ENCODE data around the gene HSPB9. TPM values are rescaled to one million over a fixed set of nuclear protein-coding genes. Genes with fewer than 3 reads are reported as not detected.

The HSPB9 gene
- total and polyA plus RNA-seq, 7 experiments from 2014 or later, result 0.10 to 0.16 (median 0.12) TPM; not detected in 4

DNA sequence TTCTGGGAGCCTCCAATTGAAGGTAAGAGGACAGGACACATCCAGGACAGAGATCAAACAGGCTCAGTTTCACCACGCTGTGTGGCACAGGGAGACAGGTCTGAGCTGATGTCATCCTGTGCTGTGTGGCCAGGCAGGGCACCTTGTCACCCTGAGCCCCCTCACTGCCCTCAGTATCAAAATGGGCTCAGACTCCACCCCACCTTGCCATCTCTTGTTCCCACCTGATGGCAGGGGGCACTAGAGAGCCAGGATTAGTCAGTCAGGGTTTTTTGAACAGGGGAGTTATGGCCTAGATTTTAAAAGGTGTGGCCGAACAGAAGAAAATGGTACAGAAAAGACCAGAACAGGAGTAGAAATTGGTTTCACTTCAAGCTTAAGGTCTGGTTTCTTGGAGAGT, 4.1 kb upstream of the HSPB9 start:
- peak overlapping the region in 8 of 10 donors; percentile 22 to 89 (median 39) for H3K4me3 Mint-ChIP-seq
- H3K36me3 ChIP-seq (ENCODE audit: control insufficient read depth in 2 of 3, insufficient read depth in 3 of 3, low read length in 3 of 3), result peaks cover 0 to 42% (median 5%) of the 10 kb centered on the region in 3 experiments
- H3K27me3 ChIP-seq (ENCODE audit: control insufficient read depth in 2 of 2, insufficient read depth in 2 of 2, low read length in 2 of 2), result no peaks in the 10 kb centered on the region
- H3K36me3 Mint-ChIP-seq, result peaks cover 4 to 12% (median 5%) of the 10 kb centered on the region in 5 donors
- intact Hi-C loops (cut with micrococcal nuclease), result loop anchor here (1.0 to 5.0 kb wide), 3 partner anchors 63 to 409 kb away; partner anchors contain the start of gene KCNH4 (in 2 of the 2)
- H3K27ac ChIP-seq (ENCODE audit: low read depth, low read length), result no peak overlapping the region
- H3K4me1 Mint-ChIP-seq, result peaks cover 10 to 35% (median 28%) of the 10 kb centered on the region in 7 donors
- CTCF ChIA-PET, result interaction anchor here (0.6 to 2.5 kb wide), 8 partner anchors 50 to 865 kb away, joined by 3 to 21 read pairs (median 6); partner anchors contain the start of genes KCNH4 and NKIRAS2
- H3K9me3 ChIP-seq (ENCODE audit: control insufficient read depth in 2 of 3, low read length in 3 of 3), result no peaks in the 10 kb centered on the region
- H3K9me3 Mint-ChIP-seq, result no peaks in the 10 kb centered on the region
- POLR2A ChIA-PET, result interaction anchor here (0.6 to 1.6 kb wide), 2 partner anchors 55 to 101 kb away, joined by 4 to 5 read pairs; partner anchors contain the start of gene DNAJC7
- no peak overlapping the region for H3K4me3 ChIP-seq (ENCODE audit: low read length)
- peaks cover 4 to 15% of the 10 kb centered on the region in 2 donors for H3K4me1 ChIP-seq (ENCODE audit: control insufficient read depth in 2 of 2, insufficient read depth in 2 of 2, low read length in 2 of 2)
- peak overlapping the region in 3 of 9 donors; percentile 16 to 84 (median 34) for H3K27ac Mint-ChIP-seq
- ATAC-seq (no peak), DNase-seq (peak in 6 of 9 donors; percentile 30 to 44 (median 40))
- no peaks in the 10 kb centered on the region for H3K27me3 Mint-ChIP-seq

DNA sequence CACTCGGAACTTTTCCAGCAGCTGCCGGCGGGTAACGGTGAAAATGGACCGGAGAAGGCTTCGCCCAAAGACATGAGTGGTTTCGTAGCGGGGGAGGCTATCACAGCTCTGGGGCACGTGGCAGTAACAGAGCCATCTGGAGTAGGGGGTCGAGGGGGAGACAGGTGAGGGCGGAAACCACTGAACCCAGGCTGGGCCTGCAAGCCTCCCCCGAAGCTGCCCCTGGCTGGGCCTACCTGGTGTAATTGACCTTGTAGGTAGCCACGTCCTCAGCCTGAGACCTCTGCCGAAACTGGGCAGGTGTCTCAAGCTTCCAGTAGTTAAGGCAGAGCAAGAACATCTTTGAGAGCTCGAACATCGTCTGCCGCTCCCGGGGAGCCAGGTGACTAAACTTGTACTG, 3.3 kb upstream of the HSPB9 start:
- POLR2A ChIA-PET, result interaction anchor here (0.5 to 2.4 kb wide), 7 partner anchors 10 to 802 kb away, joined by 3 to 7 read pairs (median 5); partner anchors contain the start of gene DNAJC7
- H3K27ac Mint-ChIP-seq, result peak overlapping the region in 1 of 9 donors; percentile 23
- H3K4me3 Mint-ChIP-seq, result peak overlapping the region in 3 of 10 donors; percentile 13 to 72 (median 71)

DNA sequence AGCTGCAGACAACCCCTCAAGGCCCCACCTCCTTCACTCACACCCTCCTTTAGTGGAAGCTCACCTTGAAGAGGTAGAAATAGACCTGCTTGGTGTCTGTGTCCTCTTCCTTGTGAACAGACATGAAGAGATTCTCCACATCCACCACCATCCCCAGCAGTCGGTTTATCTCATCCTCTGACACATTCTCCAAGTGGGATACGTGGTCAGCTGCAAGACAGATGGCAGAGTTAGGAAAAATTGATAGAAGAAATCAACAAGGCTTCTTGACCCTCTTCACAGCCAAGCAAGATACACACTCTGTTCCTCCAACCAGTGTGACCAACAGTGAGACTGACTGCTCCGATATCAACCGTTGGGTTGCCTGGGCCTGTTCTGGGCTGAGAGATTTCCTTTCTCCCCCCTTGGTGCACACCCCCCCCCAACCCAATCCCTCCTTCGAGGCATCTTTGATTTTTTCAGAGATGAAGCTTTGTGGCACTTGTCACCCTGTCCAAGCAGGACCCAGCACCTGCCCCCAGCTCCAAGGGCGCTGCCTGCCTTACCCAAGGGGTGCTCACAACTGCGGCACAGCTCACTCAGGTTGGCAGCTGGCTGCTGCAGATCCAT, 2.3 kb upstream of the HSPB9 start:
- Histone ChIP-seq H3K4me3 (ENCODE audit: low read length) (peak overlapping the region; percentile 56), H3K36me3 (ENCODE audit: control insufficient read depth in 2 of 3, insufficient read depth in 3 of 3, low read length in 3 of 3) (peaks cover 0 to 37% (median 5%) of the 10 kb centered on the region in 3 experiments), H3K9me3 (ENCODE audit: control insufficient read depth in 2 of 3, low read length in 3 of 3) (no peaks in the 10 kb centered on the region), H3K27ac (ENCODE audit: low read depth, low read length) (peak overlapping the region; percentile 75), H3K27me3 (ENCODE audit: control insufficient read depth in 2 of 2, insufficient read depth in 2 of 2, low read length in 2 of 2) (no peaks in the 10 kb centered on the region), H3K4me1 (ENCODE audit: control insufficient read depth in 2 of 2, insufficient read depth in 2 of 2, low read length in 2 of 2) (peaks cover 4 to 15% of the 10 kb centered on the region in 2 donors)
- intact Hi-C loops (cut with micrococcal nuclease), result loop anchor here in 1 of 2 donors (2.0 kb wide), 1 partner anchor 13 kb away; no protein-coding TSS in a partner anchor
- H3K4me3 Mint-ChIP-seq, result peak overlapping the region; percentile 39 to 83 (median 72)
- H3K27ac Mint-ChIP-seq, result peak overlapping the region in 7 of 9 donors; percentile 4 to 65 (median 19)
- no peak for DNase-seq
- no peak for ATAC-seq
- no peaks in the 10 kb centered on the region for H3K27me3 Mint-ChIP-seq
- peaks cover 10 to 35% (median 26%) of the 10 kb centered on the region in 7 donors for H3K4me1 Mint-ChIP-seq
- ChIA-PET CTCF (interaction anchor here (0.9 to 2.5 kb wide), 5 partner anchors 44 to 157 kb away, joined by 3 to 21 read pairs (median 4); no protein-coding TSS in a partner anchor), POLR2A (interaction anchor here (0.6 to 2.6 kb wide), 11 partner anchors 8 to 202 kb away, joined by 3 to 19 read pairs (median 5); partner anchors contain the start of genes CNP, DHX58 and DNAJC7)
- H3K9me3 Mint-ChIP-seq, result no peaks in the 10 kb centered on the region
- H3K36me3 Mint-ChIP-seq, result peaks cover 5 to 14% (median 12%) of the 10 kb centered on the region in 5 donors

More for the DNA sequence above, 3.3 kb upstream of the HSPB9 start:
- Mint-ChIP-seq H3K9me3 (no peaks in the 10 kb centered on the region), H3K4me1 (peaks cover 10 to 35% (median 28%) of the 10 kb centered on the region in 7 donors), H3K36me3 (peaks cover 4 to 12% (median 5%) of the 10 kb centered on the region in 5 donors), H3K27me3 (no peaks in the 10 kb centered on the region)
- ATAC-seq (no peak), DNase-seq (no peak)
- H3K27me3 ChIP-seq (ENCODE audit: control insufficient read depth in 2 of 2, insufficient read depth in 2 of 2, low read length in 2 of 2), result no peaks in the 10 kb centered on the region
- intact Hi-C loops (cut with micrococcal nuclease), result loop anchor here in 1 of 2 donors (5.0 kb wide), 2 partner anchors 63 to 408 kb away; partner anchors contain the start of gene KCNH4
- H3K9me3 ChIP-seq (ENCODE audit: control insufficient read depth in 2 of 3, low read length in 3 of 3), result no peaks in the 10 kb centered on the region
- CTCF ChIA-PET, result interaction anchor here (0.9 to 2.5 kb wide), 4 partner anchors 53 to 101 kb away, joined by 5 to 21 read pairs (median 8); partner anchors contain the start of gene KCNH4
- H3K4me1 ChIP-seq (ENCODE audit: control insufficient read depth in 2 of 2, insufficient read depth in 2 of 2, low read length in 2 of 2), result peaks cover 4 to 15% of the 10 kb centered on the region in 2 donors
- H3K36me3 ChIP-seq (ENCODE audit: control insufficient read depth in 2 of 3, insufficient read depth in 3 of 3, low read length in 3 of 3), result peaks cover 0 to 42% (median 5%) of the 10 kb centered on the region in 3 experiments
- no peak overlapping the region for H3K27ac ChIP-seq (ENCODE audit: low read depth, low read length)
- H3K4me3 ChIP-seq (ENCODE audit: low read length), result no peak overlapping the region

DNA sequence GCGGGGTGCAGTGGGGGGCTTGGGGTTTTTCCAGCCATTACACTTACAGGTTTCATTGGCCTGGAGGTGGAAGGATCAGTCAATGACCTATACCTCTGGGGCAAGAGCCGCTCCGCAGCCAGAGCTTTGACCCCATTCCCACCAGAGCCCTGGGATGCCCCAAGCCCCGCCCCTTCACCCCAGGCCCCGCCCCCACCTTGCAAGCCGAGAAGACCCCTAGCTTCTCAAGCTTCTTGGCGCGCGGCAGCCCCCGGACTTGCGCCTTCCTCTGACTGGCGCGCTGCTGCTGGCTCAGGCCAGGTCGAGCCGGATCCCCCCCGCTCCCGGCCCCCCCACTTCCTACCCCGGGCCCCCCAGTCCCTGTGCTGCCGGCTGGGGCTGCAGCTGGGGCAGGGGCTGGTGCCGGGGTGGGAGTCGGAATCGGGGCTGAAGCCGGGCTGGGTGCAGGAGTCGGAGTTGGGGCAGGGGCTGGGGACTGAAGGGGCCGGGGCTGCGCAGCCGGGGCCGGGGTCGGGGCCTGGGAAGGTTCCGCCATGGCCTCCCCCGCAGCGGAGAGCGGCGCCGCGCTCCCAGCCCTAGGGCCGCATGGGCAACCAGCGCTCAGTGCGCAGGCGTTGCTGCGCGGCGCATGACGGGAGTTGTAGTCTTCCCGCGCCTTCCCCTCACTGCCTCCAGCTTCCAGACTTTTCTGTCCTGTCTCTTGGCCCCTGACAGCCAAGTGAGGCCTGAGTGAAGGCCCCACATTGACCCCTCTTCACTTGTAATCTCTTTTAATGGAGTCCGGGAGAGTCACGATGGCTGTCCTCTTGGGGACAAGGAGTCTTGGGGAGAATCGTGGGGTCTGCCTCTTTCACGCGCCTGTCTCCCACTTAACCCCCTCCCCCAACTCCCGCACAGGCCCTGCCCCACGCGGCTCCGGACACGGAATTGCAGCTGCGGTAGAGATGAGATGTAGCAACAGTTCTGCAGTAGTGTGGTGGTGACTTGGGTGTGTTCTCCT, 1.5 kb upstream of the HSPB9 start, which contains the start of gene KAT2A:
TSS of gene KAT2A (minus strand) at position 598 of the 1,000 bp plus-strand sequence. CDS start at position 535, 63 bp downstream.
- Histone ChIP-seq H3K4me1 (ENCODE audit: control insufficient read depth in 2 of 2, insufficient read depth in 2 of 2, low read length in 2 of 2) (peaks cover 4 to 15% of the 10 kb centered on the region in 2 donors), H3K27ac (ENCODE audit: low read depth, low read length) (peak within 1 kb of the TSS; percentile 75), H3K9me3 (ENCODE audit: control insufficient read depth in 2 of 3, low read length in 3 of 3) (no peaks in the 10 kb centered on the region), H3K27me3 (ENCODE audit: control insufficient read depth in 2 of 2, insufficient read depth in 2 of 2, low read length in 2 of 2) (no peaks in the 10 kb centered on the region), H3K4me3 (ENCODE audit: low read length) (peak within 1 kb of the TSS; percentile 56), H3K36me3 (ENCODE audit: control insufficient read depth in 2 of 3, insufficient read depth in 3 of 3, low read length in 3 of 3) (peaks cover 0 to 37% (median 5%) of the 10 kb centered on the region in 3 experiments)
- ATAC-seq, result peak; percentile 92
- Mint-ChIP-seq H3K36me3 (peaks cover 5 to 16% (median 12%) of the 10 kb centered on the region in 5 donors), H3K9me3 (no peaks in the 10 kb centered on the region), H3K4me3 (peak within 1 kb of the TSS; percentile 58 to 85 (median 74)), H3K4me1 (peaks cover 10 to 35% (median 21%) of the 10 kb centered on the region in 7 donors), H3K27ac (peak within 1 kb of the TSS in 8 of 9 donors; percentile 31 to 79 (median 68)), H3K27me3 (no peaks in the 10 kb centered on the region)
- CTCF ChIA-PET, result interaction anchor here (0.9 to 2.5 kb wide), 6 partner anchors 9 to 158 kb away, joined by 3 to 21 read pairs (median 4); partner anchors contain the start of gene DHX58
- POLR2A ChIA-PET, result interaction anchor here (0.6 to 2.6 kb wide), 13 partner anchors 9 to 465 kb away, joined by 3 to 19 read pairs (median 4); partner anchors contain the start of genes CNP, DHX58, DNAJC7 and NKIRAS2
- intact Hi-C loops (cut with micrococcal nuclease), result loop anchor here (1.0 to 2.0 kb wide), 6 partner anchors 9 to 155 kb away; partner anchors contain the start of genes CNP (in 1 of the 2), DHX58 (in 1 of the 2), DNAJC7 (in 1 of the 2) and NKIRAS2 (in 1 of the 2)
- DNase-seq, result peak; percentile 48 to 80 (median 68)

DNA sequence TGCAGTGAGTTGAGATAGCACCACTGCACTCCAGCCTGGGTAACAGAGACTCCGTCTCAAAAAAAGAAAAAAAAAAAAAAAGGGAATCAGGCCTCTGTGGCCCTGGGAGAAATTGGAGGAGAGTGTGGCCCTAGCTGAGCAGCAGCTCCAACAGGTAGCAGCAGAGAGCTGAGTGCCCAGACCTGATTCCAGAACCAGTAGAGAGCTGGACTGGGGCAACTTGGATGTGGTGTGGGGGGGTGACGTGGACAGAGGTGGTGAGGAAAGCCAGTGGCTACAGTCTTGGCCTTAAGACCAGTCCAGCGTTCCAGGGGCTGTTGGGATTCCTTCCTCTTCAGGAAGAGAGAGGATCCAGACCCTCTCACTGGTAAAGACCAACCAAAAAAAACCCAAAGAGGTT, 1.7 kb downstream of the HSPB9 start:
- Mint-ChIP-seq H3K4me3 (no peak overlapping the region), H3K4me1 (peaks cover 0 to 20% (median 11%) of the 10 kb centered on the region in 7 donors), H3K27me3 (no peaks in the 10 kb centered on the region), H3K9me3 (no peaks in the 10 kb centered on the region), H3K36me3 (peaks cover 0 to 29% (median 15%) of the 10 kb centered on the region in 5 donors), H3K27ac (peak overlapping the region in 2 of 9 donors; percentile 52 to 57)
- Histone ChIP-seq H3K4me3 (ENCODE audit: low read length) (no peak overlapping the region), H3K9me3 (ENCODE audit: control insufficient read depth in 2 of 3, low read length in 3 of 3) (no peaks in the 10 kb centered on the region), H3K36me3 (ENCODE audit: control insufficient read depth in 2 of 3, insufficient read depth in 3 of 3, low read length in 3 of 3) (peaks cover 0 to 43% (median 3%) of the 10 kb centered on the region in 3 experiments), H3K27ac (ENCODE audit: low read depth, low read length) (no peak overlapping the region), H3K27me3 (ENCODE audit: control insufficient read depth in 2 of 2, insufficient read depth in 2 of 2, low read length in 2 of 2) (no peaks in the 10 kb centered on the region), H3K4me1 (ENCODE audit: control insufficient read depth in 2 of 2, insufficient read depth in 2 of 2, low read length in 2 of 2) (peaks cover 4 to 15% of the 10 kb centered on the region in 2 donors)
- ATAC-seq (no peak), DNase-seq (no peak)
- intact Hi-C loops (cut with micrococcal nuclease), result no loop called here
- CTCF ChIA-PET, result interaction anchor here (0.6 kb wide), 2 partner anchors 57 to 97 kb away, joined by 3 to 5 read pairs; no protein-coding TSS in a partner anchor
- POLR2A ChIA-PET, result no interaction called here

Data from naive thymus-derived CD4-positive, alpha-beta T cell (primary cell).